IPS-NIHi7 (cell line): ENCODE data around the gene RNF224.
"Not testable (repeated sequence)": the region's sequence is repeated elsewhere in the genome, so short reads cannot be mapped to it uniquely, and the experiment has no call there.

Experiments
- DNase-seq: peaks from one replicate; pipeline ENCODE4 v3.0.0; 2012; ENCODE audit warnings: mixed read lengths; ENCODE audit errors: extremely low spot score

Gene RNF224

GRCh38 chr9:137253717-137254623 lies 26.7 kb downstream of the RNF224 start:
- DNase-seq = no peak

GRCh38 chr9:137254624-137255447 lies 27.5 kb downstream of the RNF224 start, which contains the start of gene NELFB:
TSS of gene NELFB (plus strand) at chr9:137255327.
- DNase-seq = peak; percentile 99

DNA sequence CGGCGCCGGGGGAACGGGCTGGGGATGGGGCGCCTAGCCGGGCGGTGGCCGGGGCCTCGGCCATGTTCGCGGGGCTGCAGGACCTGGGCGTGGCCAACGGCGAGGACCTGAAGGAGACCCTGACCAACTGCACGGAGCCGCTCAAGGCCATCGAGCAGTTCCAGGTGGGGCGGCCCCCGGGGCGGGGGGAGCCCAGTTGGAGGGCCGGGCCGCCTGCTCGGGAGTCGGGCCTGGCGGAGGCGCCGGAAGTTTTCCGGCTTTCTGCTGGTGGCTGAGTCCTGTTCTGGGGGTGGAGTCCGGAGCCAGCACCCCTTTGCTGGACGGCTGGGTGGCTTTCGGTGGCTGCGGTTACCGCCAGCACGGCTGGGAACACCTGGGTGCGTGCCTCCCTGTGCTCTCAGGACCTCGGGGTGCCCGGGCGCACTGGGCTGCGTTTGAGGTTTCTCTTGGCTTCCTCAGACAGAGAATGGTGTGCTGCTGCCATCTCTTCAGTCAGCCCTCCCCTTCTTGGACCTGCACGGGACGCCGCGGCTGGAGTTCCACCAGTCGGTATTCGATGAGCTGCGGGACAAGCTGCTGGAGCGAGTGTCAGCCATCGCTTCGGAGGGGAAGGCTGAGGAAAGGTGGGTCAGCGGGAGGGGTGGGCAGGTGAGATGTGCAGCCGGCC lies 28.3 kb downstream of the RNF224 start:
- DNase-seq = peak; percentile 72

GRCh38 chr9:137256362-137256761 lies 29.1 kb downstream of the RNF224 start:
- DNase-seq = no peak

GRCh38 chr9:137256856-137257255 lies 29.6 kb downstream of the RNF224 start:
- DNase-seq = no peak

GRCh38 chr9:137262173-137262908 lies 35.0 kb downstream of the RNF224 start:
- DNase-seq = not testable (repeated sequence)

DNA sequence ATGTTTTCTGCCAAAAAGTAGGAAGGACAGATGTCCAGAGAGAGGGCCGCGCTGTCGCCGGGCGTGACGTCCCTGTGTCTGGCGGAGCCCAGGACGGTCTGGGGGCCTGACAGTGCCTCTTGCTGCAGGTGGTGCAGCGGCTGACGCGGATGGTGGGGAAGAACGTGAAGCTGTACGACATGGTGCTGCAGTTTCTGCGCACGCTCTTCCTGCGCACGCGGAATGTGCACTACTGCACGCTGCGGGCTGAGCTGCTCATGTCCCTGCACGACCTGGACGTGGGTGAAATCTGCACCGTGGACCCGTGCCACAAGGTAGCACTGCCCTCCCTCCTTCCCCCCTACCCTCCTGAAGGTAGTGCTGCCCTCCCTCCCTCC lies 35.6 kb downstream of the RNF224 start:
- no peak for DNase-seq

GRCh38 chr9:137263506-137263905 lies 36.2 kb downstream of the RNF224 start:
- DNase-seq = no peak

- no peak for DNase-seq
Observed at GRCh38 chr9:137264067-137264466, 36.8 kb downstream of the RNF224 start.

- DNase-seq = no peak
Observed at GRCh38 chr9:137265496-137266161, 38.3 kb downstream of the RNF224 start.

DNA sequence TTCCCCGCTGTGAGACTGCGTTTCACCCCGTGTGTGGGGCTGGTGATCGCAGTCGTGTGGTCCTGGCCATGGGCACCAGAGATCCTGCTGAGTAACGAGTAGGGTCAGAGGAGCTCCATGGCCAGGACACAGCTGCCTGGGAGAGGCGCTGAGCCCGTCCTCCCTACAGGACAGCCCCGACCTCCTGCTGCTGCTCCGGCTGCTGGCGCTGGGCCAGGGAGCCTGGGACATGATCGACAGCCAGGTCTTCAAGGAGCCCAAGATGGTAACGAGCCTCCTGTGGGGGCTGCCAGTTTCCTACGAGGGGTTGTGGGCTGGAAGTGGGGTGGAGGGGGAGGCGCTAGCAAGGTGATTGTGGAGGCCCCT lies 38.8 kb downstream of the RNF224 start:
- no peak for DNase-seq

GRCh38 chr9:137266585-137267453 lies 39.5 kb downstream of the RNF224 start:
- DNase-seq = no peak

GRCh38 chr9:137267933-137268355 lies 40.6 kb downstream of the RNF224 start:
- DNase-seq = no peak

GRCh38 chr9:137268538-137269201 lies 41.4 kb downstream of the RNF224 start:
- no peak for DNase-seq

DNA sequence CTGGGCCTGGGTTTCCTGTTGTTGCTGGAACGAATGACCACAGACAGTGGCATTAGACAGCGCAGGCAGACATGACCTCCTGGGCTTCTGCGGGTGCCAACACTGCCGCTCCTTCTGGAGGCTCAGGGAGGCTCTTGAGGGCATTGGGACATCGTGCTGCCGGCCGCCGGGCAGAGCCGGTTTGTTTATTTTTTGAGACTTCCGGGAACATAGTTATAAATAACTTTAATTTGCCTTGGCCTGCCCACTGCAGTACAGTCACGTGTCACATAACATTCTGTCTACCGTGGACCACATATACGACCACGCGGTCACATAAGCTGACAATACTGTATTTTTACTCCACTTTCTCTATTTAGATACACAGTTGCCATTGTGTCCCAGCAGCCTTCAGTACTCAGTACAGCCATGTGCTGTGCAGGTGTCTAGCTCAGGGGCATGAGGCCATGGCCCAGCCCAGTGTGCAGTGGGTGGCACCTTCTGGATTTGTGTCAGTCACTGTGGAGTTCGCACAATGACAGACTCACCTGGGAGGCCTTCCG lies 42.0 kb downstream of the RNF224 start:
- DNase-seq = no peak

DNA sequence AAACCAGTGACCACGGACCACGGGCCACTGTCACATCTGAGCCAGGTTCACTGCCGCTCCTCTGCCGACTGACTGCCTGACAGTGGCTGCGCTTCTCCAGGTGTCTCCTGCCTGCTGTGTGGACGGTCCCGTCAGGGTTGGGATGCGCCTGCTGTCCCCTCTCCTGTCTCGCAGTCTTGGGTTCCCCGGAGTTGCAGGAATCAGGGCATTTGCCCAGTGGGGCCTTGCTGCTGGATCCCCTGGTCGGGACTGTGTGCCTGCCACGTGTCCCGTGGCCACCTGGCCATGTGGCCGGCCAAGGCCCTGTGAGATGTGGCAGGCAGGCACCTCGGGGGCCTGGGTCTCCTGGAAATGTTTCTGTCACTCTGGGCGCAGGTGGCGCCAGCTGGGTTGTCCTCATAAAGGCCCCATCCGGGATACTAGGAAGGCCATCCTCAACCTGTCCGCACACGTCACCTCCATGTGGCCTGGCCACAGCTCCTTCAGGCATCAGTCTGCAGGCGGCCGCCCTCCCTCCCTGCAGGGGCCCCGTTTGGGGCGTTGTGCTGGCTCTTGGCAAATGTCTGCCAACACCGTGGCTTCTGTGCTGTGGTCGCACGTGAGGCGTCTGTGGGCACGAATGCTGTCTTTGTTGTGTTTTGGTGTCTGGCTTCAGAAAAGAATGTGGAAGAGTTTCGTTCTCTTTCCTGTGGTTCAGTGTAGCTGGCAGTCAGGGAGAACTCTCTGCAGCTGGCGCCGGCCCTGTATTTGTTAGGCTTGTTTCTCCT lies 43.8 kb downstream of the RNF224 start:
- DNase-seq = no peak

- no peak for DNase-seq
Observed at GRCh38 chr9:137271696-137272076, 44.4 kb downstream of the RNF224 start.
